Stimulated activated CD8-positive, alpha-beta memory T cell treated with anti-CD3 and anti-CD28 coated beads, Interleukin-7, amount 100 ng/mL, for 48 hours (primary cell): Measurements from ENCODE around the gene GOLGA8G.
"Not testable (repeated sequence)": the region's sequence is repeated elsewhere in the genome, so short reads cannot be mapped to it uniquely, and the experiment has no call there.

Source experiments
- DNase-seq, 2 donors: peaks; one replicate each; pipeline ENCODE4 v3.0.0-alpha.2; 2020; ENCODE audit warnings: low read depth in 1 of 2; ENCODE audit errors: extremely low read depth in 1 of 2

GOLGA8G gene, protein sequence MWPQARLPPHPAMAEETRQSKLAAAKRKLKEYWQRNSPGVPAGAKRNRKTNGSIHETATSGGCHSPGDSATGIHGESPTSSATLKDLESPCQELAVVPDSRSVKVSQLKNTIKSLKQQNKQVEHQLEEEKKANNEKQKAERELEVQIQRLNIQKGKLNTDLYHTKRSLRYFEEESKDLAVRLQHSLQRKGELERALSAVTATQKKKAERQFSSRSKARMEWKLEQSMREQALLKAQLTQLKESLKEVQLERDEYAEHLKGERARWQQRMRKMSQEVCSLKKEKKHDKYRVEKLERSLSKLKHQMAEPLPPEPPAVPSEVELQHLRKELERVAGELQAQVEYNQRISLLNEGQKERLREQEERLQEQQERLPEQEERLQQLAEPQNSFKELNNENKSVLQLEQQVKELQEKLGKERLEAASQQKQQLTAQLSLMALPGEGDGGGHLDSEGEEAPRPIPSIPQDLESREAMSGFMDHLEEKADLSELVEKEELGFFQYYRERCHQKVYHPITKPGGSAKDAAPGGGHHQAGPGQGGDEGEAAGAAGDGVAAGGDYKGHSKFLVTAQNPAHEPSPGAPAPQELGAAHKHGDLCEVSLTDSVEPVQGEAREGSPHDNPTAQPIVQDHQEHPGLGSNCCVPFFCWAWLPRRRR

DNA sequence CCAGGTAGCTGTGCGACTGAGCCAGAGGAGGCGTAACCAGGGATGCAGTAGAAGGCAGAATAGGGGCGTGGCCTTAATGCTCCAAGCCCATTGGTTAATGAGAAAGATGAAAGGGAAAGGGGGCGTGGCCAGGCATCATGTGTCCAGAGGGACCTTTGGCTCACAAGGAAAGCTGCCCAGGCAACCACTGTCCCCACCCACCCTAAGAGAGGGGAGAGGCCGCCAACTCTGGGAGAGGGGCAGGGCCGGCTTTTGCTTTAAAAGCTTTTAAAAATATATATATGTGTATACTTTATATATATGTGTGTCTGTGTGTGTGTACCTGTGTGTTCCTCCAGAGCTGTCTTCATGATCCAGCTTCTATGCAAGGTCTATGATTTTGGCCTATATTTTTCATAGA lies at the start of gene GOLGA8G:
GOLGA8G (minus strand) TSS at position 18 of the 400 bp plus-strand sequence. CDS start 62 bp downstream, outside the sequence.
- DNase-seq = not testable (repeated sequence)

DNA sequence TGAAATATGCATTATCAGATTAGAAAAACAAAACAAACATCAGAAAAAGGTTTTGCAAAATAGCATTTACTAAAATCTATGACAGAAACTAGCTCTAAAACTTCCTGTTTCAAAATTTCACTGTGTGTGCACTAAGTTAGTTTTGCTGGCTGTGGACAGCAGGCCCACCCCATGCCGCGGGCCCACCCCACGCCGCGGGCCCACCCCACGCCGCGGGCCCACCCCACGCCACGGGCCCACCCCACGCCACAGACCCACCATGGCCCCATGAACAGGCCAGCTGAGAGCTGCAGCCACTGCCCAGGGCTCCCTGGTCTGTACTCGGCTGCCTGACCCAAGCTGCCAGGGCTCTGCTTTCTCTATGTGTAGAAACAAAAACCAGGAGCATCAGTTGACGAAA lies 40.6 kb upstream of the GOLGA8G start:
- not testable (repeated sequence) for DNase-seq

DNA sequence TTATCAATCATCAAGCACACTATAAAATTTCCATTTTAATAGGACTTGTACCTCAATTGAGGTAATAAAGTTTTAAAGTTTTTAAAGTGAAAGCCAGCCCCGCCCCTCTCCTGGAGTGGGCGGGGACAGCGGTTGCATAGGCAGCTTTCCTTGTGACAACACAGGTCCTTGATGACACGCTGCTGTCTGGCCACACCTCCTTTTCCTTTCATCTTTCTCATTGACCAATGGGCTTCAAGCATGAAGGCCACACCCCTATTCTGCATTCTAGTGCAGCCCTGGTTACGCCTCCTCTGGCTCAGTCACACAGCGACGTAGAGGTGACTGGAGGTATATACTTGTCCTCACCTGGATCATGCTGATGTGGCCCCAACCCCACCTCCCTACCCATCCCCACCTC lies 20.5 kb upstream of the GOLGA8G start, which contains the start of gene GOLGA6L25:
GOLGA6L25 (plus strand) TSS at position 301 of the 400 bp plus-strand sequence; CDS start at position 362, 61 bp downstream.
- not testable (repeated sequence) for DNase-seq

DNA sequence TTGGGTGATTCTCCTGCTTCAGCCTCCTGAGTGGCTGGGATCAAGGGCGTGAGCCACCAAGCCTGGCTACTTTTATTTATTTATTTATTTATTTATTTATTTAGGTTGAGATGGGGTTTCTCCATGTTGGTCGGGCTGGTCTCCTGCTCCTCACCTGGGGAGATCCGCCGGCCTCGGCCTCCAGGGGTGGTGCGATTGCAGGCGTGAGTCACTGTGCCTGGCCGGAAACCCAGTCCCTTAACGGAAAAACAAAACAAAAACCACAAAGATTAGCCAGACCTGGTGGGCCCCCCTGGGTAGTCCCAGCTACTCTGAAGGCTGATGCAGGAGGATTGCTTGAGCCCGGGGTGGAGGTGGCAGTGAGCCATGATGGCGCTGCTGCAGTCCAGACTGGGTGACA lies 17.6 kb downstream of the GOLGA8G start:
- DNase-seq = not testable (repeated sequence)

DNA sequence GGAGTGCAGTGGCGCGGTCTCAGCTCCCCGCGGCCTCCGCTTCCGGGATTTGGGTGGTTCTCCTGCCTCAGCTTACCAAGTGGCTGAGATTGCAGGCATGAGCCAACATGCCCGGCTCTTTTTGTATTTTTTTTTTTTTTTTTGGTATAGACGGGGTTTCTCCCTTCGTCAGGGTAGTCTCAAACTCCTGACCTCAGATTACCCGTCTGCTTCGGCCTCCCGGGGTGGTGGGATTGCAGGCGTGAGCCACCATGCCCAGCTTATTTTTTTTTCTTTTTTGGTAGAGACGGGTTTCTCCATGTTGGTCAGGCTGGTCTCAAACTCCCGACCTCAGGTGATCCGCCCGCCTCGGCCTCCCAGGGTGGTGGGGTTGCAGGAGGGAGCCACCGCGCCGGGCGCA lies 18.6 kb downstream of the GOLGA8G start:
- DNase-seq = not testable (repeated sequence)

DNA sequence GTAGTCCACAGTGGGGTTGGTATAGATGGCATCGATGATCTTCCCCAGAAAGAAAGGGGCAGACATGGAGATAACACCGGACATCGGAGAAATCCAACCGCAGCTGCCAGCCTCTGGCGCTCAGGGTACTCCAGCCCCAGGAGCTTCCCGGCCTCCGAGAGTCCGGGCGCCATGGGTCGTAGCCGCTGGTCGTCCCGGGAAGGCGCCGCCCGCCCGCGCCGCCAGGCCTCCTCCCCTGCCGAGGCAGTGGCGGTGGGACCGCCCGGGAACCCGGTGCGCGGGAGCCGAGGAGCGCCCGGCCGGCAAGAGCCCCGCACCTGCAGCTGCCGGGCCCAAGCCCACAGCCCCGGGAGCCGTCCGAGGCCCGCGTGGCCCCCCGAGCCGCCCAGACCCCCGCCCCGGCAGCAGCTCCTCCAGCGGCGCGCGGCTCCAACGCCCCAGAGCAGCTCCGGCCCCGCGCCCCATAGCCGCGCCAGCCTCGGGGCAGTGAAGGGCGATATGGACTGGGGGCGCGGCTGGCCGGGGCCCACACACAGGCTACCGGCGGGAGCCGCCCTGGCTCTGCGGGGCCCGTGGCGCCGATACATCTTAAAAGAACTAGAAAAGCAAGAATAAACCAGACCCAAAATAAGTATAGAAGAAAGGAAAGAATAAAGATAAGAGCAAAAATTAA lies 24.4 kb downstream of the GOLGA8G start:
- DNase-seq = not testable (repeated sequence)

DNA sequence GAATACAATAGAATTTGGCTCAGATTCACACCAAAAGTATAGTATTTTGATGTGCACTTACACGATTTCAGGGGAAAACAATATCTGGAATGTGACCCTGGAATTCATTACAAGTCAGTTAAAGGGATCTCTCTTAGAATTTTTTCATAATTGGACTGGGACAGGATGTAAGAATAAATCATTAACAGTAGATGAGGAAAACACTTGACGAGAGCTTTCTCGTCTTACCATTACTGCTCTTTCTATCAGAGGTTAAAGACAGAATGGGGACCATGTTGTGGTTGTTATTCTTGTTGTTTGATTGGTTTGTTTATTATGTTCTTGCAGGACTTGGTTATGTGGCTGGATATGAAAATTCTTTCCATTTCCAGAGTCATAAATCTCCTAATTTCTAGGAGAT lies 51.4 kb downstream of the GOLGA8G start:
- not testable (repeated sequence) for DNase-seq
